GM12878 (cell line): ENCODE measurements around the gene SLCO2A1. TPM values are rescaled to one million over a fixed set of nuclear protein-coding genes. Genes with fewer than 3 reads are reported as not detected.

Experiments used
- ATAC-seq: fragments of 200-7000 bp; cut with Tn5 transposase; 3 replicates; pipeline ENCODE4 v1.9.1; 2020; ENCODE audit warnings: mild to moderate bottlenecking, moderate library complexity
- BruUV-seq: library from RNA; stranded (reverse); fragments of 400-500 nt; replicated peaks from 2 replicates; lab custom pipeline; 2021; lab: Mats Ljungman, UMichigan
- CTCF ChIA-PET: fragments of 300-600 bp; sonication (Branson Sonifier 250); formaldehyde crosslinking; extraction: SDS; loops from one replicate; lab custom pipeline; 2021; ENCODE audit warnings: inconsistent platforms; lab: Yijun Ruan, JAX
- POLR2A ChIA-PET: fragments of 350-600 bp; formaldehyde crosslinking; extraction: SDS; loops from one replicate; lab custom pipeline; 2021; ENCODE audit warnings: inconsistent platforms; lab: Charles Lee
- RAD21 ChIA-PET: fragments of 300-600 bp; sonication (Branson Sonifier 250); formaldehyde crosslinking; loops from one replicate; lab custom pipeline; 2023; ENCODE audit warnings: antibody characterized with exemption; ENCODE audit not compliant: unreplicated experiment; lab: Charles Lee
- SMC1A ChIA-PET: fragments of 300-600 bp; sonication (Branson Sonifier 250); formaldehyde crosslinking; loops from one replicate; lab custom pipeline; 2023; ENCODE audit not compliant: unreplicated experiment, uncharacterized antibody; lab: Charles Lee
- DNase-seq: peaks from one replicate; pipeline ENCODE4 v3.0.0-alpha.2; 2011; ENCODE audit warnings: low read depth, low spot score
- FAIRE-seq: peaks from 3 replicates; lab custom pipeline; 2011; peaks lifted over from hg19 to GRCh38; lab: Jason Lieb, UNC
- H2AFZ ChIP-seq: 2 replicates; pipeline ENCODE4 v1.6.0; 2011; ENCODE audit warnings: low read depth, low read length, control low read depth; ENCODE audit not compliant: control insufficient read depth
- H3K27ac ChIP-seq: 2 replicates; pipeline ENCODE4 v1.5.1; 2011; ENCODE audit warnings: control low read depth; ENCODE audit not compliant: control insufficient read depth, insufficient read depth
- H3K27me3 ChIP-seq, 2 experiments: replicated peaks in 1 of 2; 2 replicates each; pipeline versions ENCODE4 v1.6.0 to v1.6.1; 2011; ENCODE audit warnings: low read length in 1 of 2; ENCODE audit not compliant: control insufficient read depth in 2 of 2, insufficient read depth in 2 of 2
- H3K36me3 ChIP-seq, 2 experiments: 2 replicates each; pipeline ENCODE4 v1.5.1; 2011; ENCODE audit warnings: low read length in 1 of 2; ENCODE audit not compliant: control insufficient read depth in 2 of 2, insufficient read depth in 2 of 2
- H3K4me1 ChIP-seq: 2 replicates; pipeline ENCODE4 v1.6.1; 2011; ENCODE audit warnings: mild to moderate bottlenecking, low read length, moderate library complexity, mixed read lengths; ENCODE audit not compliant: control insufficient read depth, insufficient read depth
- H3K4me2 ChIP-seq: 2 replicates; pipeline ENCODE4 v1.6.0; 2011; ENCODE audit warnings: control low read depth; ENCODE audit not compliant: control insufficient read depth, insufficient read depth
- H3K4me3 ChIP-seq: fragments of 200-600 bp; sonication (generic); 2 replicates; pipeline ENCODE4 v1.5.1; 2016
- H3K79me2 ChIP-seq: 2 replicates; pipeline ENCODE4 v1.6.0; 2011; ENCODE audit warnings: low read length; ENCODE audit not compliant: control insufficient read depth, insufficient read depth
- H3K9ac ChIP-seq: 2 replicates; pipeline ENCODE4 v1.8.0; 2011; ENCODE audit warnings: low read length, control low read depth, mixed read lengths; ENCODE audit not compliant: control insufficient read depth, insufficient read depth
- H3K9me3 ChIP-seq: replicated peaks from 3 replicates; pipeline ENCODE4 v1.5.1; 2011; ENCODE audit warnings: mild to moderate bottlenecking, low read length; ENCODE audit not compliant: control insufficient read depth, insufficient read depth
- H4K20me1 ChIP-seq: 2 replicates; pipeline ENCODE4 v1.6.0; 2011; ENCODE audit not compliant: control insufficient read depth, insufficient read depth
- EZH2 ChIP-seq: IDR thresholded peaks from 2 replicates; pipeline ENCODE4 v1.6.1; 2012; ENCODE audit warnings: low read depth, mild to moderate bottlenecking, control low read depth, inconsistent platforms, low read length, borderline replicate concordance; ENCODE audit not compliant: control insufficient read depth
- IRF3 ChIP-seq: fragments of 450-650 bp; IDR thresholded peaks from 2 replicates; pipeline ENCODE4 v1.6.1; 2014; ENCODE audit warnings: mild to moderate bottlenecking
- MTA2 ChIP-seq: fragments of 450-650 bp; IDR thresholded peaks from 2 replicates; pipeline ENCODE4 v1.6.1; 2016; ENCODE audit warnings: low read depth, mild to moderate bottlenecking, moderate library complexity
- YY1 ChIP-seq: IDR thresholded peaks from 2 replicates; pipeline ENCODE4 v1.6.1; 2011; ENCODE audit warnings: low read depth, mild to moderate bottlenecking, low read length
- ZNF217 ChIP-seq: fragments of 450-650 bp; IDR thresholded peaks from 2 replicates; pipeline ENCODE4 v1.6.1; 2017; ENCODE audit warnings: antibody characterized with exemption, mild to moderate bottlenecking
- ZNF24 ChIP-seq: fragments of 450-650 bp; IDR thresholded peaks from 2 replicates; pipeline ENCODE4 v1.6.1; 2017; ENCODE audit warnings: antibody characterized with exemption, mild to moderate bottlenecking
- WGBS: methylation state at CpG from one replicate; pipeline ENCODE4 v1.1.6; 2016; ENCODE audit warnings: low lambda C conversion rate; ENCODE audit not compliant: insufficient replicate concordance, insufficient coverage; ENCODE audit errors: missing lambda C conversion rate; 5-methylcytosine and 5-hydroxymethylcytosine counted together
- in situ Hi-C: fragments of 300-500 bp; cut with MboI; formaldehyde crosslinking; loops from 9 replicates; pipeline ENCODE4 v1.14.3; 2018; ENCODE audit warnings: mixed read lengths
- intact Hi-C: fragments of 100-400 bp; cut with micrococcal nuclease; formaldehyde crosslinking; loops from one replicate; pipeline ENCODE4 v1.14.2; 2022; ENCODE audit not compliant: unreplicated experiment
- polyA plus RNA-seq, 11 experiments: library from polyadenylated mRNA; depleted of rRNA in 4 of 11; unstranded in 6 of 11; stranded (reverse) in 5 of 11; fragments of >200 nt; fragmentation: Nextera tagmentation in 4 of 11; fragmentation: Illumina TruSeq in 1 of 11; extraction: Ambion mirVana in 4 of 11; extraction: Trizol in 1 of 11; gene quantifications; 1 replicate in 1 of 11; 2 replicates in 10 of 11; pipeline versions ENCODE4 v1.2.1 to v1.2.3, GENCODE V29; 2011 to 2016; ENCODE audit warnings: inconsistent platforms in 2 of 11, missing spikeins in 2 of 11, low read depth in 1 of 11
- total RNA-seq, 4 experiments: library from RNA; depleted of rRNA in 3 of 4; stranded (reverse); fragments of >200 nt in 3 of 4; fragmentation: Illumina TruSeq in 1 of 4; extraction: Trizol in 1 of 4; gene quantifications; 2 replicates each; pipeline versions ENCODE4 v1.2.1 to v1.2.3, GENCODE V29; 2013 to 2021
- TF ChIP-seq, protein P1 (sequence below): IDR thresholded peaks from 2 replicates; pipeline ENCODE4 v1.6.1; 2012; ENCODE audit warnings: improper control_type of control experiment, low read depth, low read length; ENCODE audit not compliant: insufficient replicate concordance
- TF ChIP-seq, protein P2 (sequence below): IDR thresholded peaks from 2 replicates; pipeline ENCODE4 v1.6.1; 2012; ENCODE audit warnings: mild to moderate bottlenecking, low read depth, low read length

The SLCO2A1 gene
- total and polyA plus RNA-seq, 10 of the 15 experiments (the other 5 are each of a cell fraction or from before 2014, with no cell fraction given) = 0.05 TPM; not detected in 9

- TF ChIP-seq, protein P1, sequence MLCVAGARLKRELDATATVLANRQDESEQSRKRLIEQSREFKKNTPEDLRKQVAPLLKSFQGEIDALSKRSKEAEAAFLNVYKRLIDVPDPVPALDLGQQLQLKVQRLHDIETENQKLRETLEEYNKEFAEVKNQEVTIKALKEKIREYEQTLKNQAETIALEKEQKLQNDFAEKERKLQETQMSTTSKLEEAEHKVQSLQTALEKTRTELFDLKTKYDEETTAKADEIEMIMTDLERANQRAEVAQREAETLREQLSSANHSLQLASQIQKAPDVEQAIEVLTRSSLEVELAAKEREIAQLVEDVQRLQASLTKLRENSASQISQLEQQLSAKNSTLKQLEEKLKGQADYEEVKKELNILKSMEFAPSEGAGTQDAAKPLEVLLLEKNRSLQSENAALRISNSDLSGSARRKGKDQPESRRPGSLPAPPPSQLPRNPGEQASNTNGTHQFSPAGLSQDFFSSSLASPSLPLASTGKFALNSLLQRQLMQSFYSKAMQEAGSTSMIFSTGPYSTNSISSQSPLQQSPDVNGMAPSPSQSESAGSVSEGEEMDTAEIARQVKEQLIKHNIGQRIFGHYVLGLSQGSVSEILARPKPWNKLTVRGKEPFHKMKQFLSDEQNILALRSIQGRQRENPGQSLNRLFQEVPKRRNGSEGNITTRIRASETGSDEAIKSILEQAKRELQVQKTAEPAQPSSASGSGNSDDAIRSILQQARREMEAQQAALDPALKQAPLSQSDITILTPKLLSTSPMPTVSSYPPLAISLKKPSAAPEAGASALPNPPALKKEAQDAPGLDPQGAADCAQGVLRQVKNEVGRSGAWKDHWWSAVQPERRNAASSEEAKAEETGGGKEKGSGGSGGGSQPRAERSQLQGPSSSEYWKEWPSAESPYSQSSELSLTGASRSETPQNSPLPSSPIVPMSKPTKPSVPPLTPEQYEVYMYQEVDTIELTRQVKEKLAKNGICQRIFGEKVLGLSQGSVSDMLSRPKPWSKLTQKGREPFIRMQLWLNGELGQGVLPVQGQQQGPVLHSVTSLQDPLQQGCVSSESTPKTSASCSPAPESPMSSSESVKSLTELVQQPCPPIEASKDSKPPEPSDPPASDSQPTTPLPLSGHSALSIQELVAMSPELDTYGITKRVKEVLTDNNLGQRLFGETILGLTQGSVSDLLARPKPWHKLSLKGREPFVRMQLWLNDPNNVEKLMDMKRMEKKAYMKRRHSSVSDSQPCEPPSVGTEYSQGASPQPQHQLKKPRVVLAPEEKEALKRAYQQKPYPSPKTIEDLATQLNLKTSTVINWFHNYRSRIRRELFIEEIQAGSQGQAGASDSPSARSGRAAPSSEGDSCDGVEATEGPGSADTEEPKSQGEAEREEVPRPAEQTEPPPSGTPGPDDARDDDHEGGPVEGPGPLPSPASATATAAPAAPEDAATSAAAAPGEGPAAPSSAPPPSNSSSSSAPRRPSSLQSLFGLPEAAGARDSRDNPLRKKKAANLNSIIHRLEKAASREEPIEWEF = no peak
- TF ChIP-seq ZNF24 (no peak), YY1 (no peak)
Observed at GRCh38 chr3:134074790-134075567, 45.3 kb upstream of the SLCO2A1 start (continued).

DNA sequence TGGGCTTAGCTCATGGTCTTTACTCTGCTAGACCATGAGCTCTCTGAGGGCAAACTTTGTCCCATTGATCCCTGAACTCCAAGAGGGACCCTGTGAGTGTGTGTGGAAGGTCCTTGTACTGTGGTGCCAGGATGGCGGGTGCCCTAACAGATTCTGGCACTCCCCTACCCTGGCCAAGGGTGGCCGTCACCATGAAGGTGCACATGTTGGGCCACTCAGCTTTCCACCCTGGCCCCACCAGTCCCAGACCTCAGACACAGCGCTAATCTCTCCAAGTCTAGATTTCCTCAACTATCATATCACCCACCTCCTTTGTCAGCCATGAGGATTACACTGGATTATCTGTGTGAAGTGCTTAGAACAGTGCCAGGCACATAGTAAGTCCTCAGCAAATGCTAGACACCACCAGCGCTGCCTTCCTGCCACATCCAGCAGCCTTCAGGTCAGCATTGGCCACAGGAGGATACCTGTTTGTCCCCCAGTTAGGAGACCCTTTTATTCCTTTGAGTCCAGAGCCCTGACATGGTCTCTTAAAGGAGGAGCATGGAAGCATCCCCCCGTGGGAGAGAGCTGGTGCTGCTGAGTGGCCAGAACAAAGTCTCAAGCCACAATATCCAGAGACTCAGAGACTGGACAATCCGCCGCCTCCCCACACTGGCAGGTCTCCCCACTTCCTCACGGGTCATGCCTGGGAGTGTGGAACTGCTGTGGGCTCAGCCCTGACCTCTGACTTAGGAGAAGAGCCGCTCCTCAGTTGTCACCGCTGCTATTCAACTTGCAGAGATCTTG is 44.5 kb upstream of the SLCO2A1 start:
- intact Hi-C loops (no loop called here), in situ Hi-C loops (no loop called here)
- WGBS = 33% methylated on average over 10 of the region's 10 CpGs
- TF ChIP-seq MTA2 (no peak), EZH2 (no peak), ZNF217 (no peak), IRF3 (no peak)
- TF ChIP-seq, protein P2, sequence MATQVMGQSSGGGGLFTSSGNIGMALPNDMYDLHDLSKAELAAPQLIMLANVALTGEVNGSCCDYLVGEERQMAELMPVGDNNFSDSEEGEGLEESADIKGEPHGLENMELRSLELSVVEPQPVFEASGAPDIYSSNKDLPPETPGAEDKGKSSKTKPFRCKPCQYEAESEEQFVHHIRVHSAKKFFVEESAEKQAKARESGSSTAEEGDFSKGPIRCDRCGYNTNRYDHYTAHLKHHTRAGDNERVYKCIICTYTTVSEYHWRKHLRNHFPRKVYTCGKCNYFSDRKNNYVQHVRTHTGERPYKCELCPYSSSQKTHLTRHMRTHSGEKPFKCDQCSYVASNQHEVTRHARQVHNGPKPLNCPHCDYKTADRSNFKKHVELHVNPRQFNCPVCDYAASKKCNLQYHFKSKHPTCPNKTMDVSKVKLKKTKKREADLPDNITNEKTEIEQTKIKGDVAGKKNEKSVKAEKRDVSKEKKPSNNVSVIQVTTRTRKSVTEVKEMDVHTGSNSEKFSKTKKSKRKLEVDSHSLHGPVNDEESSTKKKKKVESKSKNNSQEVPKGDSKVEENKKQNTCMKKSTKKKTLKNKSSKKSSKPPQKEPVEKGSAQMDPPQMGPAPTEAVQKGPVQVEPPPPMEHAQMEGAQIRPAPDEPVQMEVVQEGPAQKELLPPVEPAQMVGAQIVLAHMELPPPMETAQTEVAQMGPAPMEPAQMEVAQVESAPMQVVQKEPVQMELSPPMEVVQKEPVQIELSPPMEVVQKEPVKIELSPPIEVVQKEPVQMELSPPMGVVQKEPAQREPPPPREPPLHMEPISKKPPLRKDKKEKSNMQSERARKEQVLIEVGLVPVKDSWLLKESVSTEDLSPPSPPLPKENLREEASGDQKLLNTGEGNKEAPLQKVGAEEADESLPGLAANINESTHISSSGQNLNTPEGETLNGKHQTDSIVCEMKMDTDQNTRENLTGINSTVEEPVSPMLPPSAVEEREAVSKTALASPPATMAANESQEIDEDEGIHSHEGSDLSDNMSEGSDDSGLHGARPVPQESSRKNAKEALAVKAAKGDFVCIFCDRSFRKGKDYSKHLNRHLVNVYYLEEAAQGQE = no peak
- TF ChIP-seq, all 136 proteins: peak for 0
- no peaks in the 10 kb centered on the region for H3K4me1 ChIP-seq
- no peaks in the 10 kb centered on the region for H4K20me1 ChIP-seq
- FAIRE-seq = no peak
- H3K9me3 ChIP-seq = no peaks in the 10 kb centered on the region
- H3K79me2 ChIP-seq = no peaks in the 10 kb centered on the region
- ChIA-PET POLR2A (no interaction called here), SMC1A (no interaction called here), CTCF (no interaction called here), RAD21 (no interaction called here)
- H3K36me3 ChIP-seq = no peaks in the 10 kb centered on the region
- no peak for DNase-seq
- no peak overlapping the region for H3K9ac ChIP-seq
- no peak overlapping the region for H3K4me3 ChIP-seq
- ATAC-seq = no peak
- no peaks in the 10 kb centered on the region; a peak in 1 of 4 replicates for H3K27me3 ChIP-seq
- no peak overlapping the region for H3K27ac ChIP-seq
- H2AFZ ChIP-seq = no peak overlapping the region
- no TSS peak for BruUV-seq
- H3K4me2 ChIP-seq = no peak overlapping the region
